ENCODE data around the gene HOXA10. TPM values are rescaled to one million over a fixed set of nuclear protein-coding genes. Genes with fewer than 3 reads are reported as not detected.

Gene HOXA10
- total RNA-seq, 1 donor from 2014 or later = 27.3 TPM

DNA sequence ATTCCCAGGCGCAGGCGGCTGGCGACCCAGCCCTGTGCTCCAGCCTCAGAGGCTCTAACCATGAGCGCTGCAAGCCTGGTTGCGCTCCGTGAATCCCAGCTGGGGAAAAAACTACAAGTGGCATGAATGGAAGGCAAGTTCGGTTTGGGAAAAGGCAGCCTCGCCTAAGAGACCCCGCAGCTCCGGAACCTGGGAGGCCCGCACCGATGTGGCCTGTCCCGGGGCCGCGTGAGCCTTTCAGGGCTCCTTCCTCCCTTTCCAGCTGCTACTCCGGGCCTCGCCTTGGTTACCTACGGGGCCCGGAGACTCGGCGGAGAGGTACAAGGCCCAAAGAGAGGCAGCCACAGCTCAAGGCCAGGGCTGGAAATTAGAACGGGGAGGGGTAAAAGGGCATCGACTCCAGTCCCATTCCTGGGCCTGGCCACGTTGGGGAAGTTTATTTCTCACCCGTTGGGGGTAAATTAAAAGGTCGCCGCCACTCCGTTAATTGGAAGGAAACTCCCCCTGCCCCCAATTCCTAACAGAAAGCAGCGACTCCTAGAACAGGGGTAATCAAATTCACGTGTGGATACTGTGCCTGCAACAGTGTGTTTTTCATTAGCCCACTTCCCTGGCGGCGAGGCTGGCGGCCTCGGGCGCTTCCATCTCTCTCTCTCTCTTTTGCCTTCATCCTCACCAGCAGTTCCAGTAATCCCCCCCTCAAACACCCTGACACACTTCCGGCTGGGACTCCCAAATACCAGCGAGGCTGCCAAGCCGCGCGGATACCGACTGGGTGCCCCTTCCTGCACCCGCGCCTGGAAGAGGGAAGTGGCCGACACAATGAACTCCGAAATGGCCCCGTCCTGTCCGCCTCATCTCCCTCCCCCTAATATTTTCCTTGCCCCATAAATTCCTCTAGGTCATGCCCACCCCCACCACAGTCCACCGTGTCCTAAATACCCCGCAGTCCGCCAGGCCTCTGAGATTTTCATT, 7.3 kb downstream of the HOXA10 start:
- DNase-seq (ENCODE audit: low read depth) = peak; percentile 61

DNA sequence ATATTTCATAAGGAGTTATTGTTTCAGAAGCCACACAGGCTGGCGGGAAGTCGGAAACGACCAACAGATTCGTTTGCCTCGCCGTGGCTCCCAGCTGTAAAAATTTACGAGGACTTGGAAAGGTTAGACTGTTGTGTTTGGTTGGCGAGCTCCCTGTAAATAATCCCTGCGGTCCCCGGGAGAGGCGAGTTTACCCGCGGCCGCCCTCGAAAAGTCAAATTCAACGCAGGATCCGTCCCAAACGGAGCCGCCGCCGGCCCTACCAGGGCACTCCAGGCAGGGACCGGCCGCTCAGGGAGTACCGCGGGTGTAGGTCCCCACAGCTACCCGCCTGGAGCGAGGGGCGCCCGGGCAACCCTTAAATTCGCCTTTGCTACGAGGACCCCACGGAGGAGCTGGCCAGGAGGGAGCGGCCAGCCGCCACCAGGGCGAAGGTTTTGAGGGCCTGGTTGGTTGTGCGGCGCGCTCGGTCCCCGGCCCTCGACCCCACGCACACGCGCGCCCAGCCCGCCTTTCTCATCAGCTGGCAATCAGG, 8.1 kb downstream of the HOXA10 start:
- no peak for DNase-seq (ENCODE audit: low read depth)

DNA sequence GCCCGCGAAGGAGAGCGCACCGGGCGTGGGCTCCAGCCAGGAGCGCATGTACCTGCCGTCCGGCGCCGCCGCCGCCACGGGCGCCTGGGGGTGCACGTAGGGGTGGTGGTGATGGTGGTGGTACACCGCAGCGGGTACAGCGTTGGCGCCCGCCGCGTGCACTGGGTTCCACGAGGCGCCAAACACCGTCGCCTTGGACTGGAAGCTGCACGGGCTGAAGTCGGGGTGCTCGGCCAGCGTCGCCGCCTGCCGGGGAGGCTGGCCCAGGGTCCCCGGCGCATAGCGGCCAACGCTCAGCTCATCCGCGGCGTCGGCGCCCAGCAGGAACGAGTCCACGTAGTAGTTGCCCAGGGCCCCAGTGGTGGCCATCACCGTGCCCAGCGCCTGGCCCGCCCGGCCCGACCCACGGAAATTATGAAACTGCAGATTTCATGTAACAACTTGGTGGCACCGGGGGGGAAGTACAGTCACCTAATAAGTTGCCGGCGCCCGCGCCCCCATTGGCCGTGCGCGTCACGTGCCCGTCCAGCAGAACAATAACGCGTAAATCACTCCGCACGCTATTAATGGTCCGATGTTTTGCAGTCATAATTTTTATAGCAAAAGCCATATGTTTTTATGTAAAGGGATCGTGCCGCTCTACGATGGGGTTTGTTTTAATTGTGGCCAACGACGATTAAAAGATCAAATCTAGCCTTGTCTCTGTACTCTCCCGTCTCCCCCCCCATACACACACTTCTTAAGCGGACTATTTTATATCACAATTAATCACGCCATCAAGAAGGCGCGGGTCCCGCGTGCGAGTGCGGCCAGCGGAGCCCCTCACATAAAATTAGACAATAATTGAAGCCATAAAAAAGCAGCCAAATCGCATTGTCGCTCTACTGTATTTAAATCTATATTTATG, 8.8 kb downstream of the HOXA10 start, which contains the start of gene HOXA9:
HOXA9 (minus strand) TSS at position 449 of the 907 bp plus-strand sequence; CDS start at position 369, 80 bp downstream.
- DNase-seq (ENCODE audit: low read depth) = peak; percentile 80

DNA sequence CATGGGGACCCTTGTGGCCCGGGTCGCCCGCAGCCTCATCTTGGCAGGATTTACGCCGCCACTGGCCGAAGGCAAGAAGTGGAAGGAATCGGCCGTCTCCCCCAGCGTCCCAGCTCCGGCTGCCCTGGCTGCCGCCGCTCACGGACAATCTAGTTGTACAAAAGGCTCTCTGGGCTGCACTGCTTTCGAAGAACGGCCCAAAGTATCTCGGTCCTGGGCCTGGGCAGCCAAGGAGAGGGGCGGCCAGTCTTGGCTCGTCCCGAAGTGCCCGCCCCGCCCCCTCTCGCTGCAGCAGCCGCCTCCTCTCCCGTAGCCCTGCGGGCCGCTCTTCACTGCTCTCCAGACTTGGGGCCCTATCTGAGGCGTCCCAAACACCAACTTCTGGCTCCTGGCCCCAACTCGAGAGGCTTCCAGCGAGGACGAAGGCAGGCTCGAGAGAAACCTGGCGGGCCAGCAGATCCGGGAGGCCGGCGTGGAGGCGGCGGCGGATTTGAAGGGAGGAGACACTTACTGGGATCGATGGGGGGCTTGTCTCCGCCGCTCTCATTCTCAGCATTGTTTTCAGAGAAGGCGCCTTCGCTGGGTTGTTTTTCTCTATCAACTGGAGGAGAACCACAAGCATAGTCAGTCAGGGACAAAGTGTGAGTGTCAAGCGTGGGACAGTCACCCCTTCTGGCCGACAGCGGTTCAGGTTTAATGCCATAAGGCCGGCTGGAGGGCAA, 9.6 kb downstream of the HOXA10 start:
- DNase-seq (ENCODE audit: low read depth) = no peak

DNA sequence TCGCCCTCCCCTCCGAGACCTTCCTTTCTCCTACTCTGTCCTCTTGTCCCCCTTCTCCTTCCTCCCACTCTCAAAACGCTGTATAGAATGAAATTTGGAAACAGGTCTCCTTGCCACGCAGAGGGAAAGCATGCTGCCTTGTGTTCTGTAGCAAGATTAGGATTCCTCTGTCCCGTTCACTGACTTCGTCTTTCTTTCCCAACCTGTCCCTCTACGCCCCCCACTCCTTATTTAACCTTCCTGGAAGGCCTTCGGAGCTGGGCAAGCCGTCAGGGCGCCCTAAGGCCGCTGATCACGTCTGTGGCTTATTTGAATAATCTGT, 10.1 kb downstream of the HOXA10 start:
- no peak for DNase-seq (ENCODE audit: low read depth)

DNA sequence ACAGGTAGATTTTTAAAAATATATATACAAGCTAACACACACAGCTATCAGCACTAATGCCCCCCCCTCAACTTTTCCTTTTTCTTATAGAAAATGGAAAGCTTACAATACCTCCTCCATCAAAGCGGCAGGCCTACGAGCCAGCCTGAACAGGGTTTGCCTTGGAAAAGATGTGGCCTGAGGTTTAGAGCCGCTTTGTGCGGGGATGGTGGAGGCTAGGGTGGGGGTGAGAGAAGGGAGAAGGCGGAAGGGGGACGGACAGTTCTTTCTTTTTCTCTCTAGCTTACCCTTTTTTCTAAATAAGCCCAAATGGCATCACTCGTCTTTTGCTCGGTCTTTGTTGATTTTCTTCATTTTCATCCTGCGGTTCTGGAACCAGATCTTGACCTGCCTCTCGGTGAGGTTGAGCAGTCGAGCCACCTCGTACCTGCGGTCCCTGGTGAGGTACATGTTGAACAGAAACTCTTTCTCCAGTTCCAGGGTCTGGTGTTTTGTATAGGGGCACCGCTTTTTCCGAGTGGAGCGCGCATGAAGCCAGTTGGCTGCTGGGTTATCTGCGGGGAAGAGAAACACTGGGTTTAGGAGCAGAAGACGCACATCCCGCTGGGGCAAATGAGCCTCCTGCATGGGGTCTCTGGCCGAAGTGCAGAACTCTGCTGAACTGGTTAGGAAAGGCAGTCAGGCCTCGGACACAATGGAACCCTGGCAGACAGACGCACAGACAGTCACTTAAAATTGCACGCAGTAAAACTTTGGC, 10.7 kb downstream of the HOXA10 start:
- no peak for DNase-seq (ENCODE audit: low read depth)

DNA sequence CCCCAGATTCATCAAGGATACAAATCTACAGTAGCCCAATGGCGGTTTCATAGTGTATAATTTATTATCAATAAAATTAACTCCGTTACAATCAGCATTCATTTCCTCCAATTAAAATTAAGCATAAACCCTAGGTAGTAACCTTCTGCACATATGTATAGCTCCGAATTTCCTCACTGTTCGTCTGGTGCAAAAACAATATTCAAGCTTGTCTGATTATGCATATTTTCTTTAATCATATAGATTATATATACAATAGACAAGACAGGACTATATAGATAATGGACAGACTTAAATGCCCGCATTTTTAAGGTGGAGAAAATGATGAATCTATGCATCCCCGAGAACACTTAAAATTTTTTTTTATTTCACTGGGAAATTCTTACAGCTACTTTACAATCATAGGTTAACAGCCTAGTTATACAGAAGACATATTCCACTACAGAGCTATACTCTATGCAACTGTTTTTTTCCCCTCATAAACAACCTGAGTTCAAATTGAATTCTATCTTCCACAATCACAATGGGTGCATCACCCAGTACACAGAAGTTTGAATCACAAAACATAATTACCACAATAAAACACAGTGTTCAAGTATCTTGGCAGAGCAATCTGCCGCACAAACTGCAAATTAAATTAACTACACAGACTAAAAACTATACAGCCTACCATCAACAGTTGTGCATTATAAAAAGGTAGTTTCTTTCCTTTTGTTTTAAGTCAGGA, 11.4 kb downstream of the HOXA10 start:
- no peak for DNase-seq (ENCODE audit: low read depth)

DNA sequence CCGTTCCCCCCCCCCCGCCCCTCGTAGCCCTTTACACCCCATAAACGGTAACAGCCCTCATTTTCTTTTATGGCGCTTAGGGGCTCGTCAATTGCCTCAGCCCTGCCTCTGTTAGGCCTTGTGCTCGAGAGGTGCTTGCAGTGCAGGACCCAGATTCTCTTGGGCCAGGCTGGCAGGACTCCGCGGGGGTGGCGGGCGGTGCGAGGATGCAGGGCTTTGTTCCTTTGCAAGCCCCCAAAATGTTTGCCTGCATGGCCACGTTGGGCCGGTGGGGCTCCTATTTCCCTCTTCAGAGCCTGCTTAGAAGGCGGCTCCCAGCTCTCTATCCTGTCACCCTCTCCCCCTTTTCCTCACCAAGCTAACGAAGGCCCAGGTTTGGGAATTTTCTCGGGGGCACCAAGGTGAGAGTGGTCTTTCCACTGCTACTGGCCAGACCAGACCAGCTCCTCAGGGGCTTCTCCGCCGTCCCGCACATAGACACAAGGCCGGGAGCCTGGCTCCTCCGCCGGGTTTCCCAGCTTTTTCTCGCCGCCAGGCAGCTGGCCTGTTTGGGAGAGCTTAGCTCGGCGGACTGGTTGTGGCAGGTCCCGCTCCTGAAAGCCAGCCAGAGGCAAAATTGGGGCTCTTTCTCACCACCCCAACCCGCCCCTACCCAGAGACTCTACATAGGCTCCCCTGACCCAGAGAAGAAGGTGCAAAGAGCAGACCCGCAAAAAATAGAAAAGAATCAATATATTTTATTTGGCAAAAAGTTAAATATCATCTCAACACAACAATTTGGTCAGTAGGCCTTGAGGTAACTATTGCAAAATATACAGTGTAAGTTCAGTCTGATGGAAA, 12.2 kb downstream of the HOXA10 start:
- no peak for DNase-seq (ENCODE audit: low read depth)

DNA sequence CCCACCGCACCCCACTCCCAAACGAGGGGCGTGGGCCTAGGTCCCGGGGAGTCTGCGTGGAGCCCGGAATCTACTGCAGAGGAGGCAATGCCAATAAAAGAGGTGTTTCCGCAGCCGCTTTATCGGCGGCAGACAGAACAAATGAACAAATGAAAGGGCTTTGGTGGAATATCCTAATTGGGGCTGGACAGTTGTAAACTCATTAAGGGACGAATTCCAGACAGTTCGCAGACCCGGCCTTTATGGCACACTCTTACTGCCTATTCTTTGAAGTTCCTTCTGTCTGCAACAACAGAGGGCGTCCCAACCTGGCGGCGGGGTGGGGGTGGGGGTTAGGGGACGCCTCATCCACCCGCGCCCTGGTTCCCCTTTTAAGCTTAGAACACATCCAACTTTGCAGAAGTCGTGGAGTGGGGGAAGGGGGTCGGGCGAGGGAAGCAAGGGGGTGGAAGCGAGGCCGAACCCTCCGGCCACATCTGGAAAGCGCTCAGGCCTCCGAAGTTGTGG, 12.9 kb downstream of the HOXA10 start:
- DNase-seq (ENCODE audit: low read depth) = no peak

DNA sequence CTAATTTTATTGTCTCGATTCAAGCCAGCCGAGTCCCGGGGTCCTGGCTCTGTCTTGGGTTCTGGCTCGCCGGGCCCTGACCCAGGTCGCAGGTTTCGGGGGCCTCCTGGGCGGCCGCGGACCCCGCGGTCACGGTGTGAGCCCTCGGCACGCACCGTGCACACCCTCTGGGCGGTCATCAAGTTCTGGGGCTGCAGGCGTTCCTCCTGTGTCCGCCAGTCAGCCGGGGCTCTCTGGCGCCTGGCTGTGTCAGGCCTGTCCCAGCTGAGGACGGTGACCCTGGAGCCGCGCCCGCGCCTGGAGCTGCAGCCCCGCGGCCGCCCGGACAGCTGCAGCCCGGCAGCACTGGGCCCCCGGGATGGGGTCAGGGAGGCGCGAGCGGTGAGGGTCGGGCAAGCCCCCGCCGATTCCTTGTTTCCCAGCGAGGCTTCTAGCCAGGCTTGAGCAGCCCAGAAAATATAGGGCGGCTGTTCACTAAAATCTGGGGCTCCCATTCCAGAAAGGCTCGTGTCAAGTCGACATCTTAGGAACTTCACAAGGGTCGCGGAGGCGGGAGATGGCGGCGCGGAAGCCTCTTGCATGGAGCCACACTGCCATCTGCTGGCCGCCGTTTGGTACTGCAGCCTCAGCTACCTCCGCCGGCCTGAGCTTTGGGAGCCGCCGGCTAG, 13.4 kb downstream of the HOXA10 start:
- DNase-seq (ENCODE audit: low read depth) = peak; percentile 66

DNA sequence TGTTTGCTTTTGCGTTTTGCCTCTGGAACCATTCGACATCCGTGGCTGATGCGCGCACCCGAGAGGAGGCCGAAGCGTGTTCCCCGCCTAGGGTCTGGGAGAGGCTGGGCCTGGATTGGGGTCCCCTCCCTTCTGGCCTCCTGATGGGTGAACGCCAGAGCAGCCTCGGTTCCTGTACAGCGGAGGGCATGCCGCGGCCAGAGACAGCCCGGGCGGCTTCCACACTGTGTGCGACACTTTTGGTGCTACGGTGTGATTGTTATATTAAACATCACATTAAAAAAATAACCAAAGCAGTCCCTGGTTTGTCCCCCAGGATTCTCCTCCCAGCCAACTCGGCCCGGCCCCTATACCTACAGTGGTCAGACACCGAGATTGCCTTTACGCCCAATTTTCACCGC, 14.0 kb downstream of the HOXA10 start:
- DNase-seq (ENCODE audit: low read depth) = no peak

DNA sequence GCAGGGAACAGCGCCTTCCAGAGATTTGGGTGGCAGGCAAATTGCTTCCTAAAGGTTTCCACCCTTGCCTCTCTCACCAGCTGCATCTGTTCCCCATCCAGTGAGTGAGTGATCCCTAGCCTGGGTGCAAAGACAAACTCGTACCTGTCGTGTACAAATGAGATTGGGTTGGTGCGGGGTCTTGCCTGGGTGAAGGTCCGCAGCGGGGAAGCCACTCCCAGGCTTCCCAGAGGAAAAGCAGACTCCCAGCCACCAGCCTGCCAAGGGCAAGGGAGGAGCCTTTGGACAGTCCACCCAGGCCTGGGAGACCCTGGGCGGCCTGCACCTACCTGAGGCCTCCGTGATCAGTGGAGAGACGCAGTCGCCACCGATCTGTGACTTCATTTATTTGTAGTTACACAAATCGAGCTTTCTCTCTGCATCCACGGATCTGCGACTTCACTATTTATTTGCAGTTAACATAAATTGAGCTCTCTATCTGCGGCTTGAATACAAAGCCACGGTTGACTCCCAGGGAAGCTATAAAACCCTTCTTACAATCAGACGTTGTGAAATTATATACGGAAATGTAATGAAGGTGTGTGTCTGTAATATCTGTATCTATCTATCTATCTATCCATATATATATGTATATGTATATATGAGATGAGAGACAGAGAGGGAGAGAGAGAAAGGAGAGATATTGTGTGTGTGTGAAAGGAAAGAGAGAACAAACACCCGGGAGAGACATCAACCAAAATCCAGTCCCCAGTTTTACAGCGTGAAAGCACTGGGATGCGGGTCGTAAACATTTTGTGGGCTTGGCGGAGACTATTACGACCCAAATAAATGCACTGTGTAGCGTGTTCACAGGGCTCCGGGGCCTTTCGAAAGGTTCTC, 14.6 kb downstream of the HOXA10 start:
- DNase-seq (ENCODE audit: low read depth) = no peak

DNA sequence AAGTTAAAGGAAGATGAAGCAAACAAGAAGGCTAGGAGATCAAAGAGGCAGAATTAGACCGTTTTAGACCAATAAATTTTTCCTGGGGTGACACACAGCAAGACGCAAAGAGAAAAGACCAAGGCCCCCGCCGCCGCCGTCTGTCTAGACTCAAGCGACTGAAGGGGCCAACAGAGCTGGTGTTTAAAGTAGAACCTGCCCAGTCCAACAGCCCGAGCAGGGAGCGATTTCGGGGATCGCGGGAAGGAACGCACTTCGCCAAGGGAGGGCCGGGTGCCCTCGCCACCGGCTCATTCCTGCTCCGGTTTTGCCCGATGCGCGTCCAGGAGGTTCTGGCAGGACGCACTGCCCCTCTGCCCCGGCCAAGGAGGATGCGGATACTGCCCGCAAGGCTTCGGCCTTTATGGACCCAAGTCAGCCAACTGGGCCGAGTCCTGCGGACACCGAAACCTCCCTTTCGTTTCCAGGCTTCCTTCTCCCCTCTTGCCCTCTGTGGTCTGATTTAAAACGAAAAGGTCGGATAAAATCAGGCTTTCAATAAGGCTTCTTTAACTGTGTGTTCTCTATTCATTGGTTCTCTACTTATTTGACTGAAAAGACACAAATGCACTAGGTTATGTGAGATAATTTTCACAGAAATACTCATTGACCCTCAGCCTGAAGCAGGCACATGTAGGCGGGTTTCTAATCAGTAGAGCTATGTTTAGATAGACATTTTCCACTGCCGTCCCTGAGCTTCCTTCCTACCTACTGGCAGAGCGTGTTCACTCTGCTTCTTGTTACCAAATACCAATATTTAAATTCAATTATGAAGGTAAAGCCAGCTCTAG, 15.5 kb downstream of the HOXA10 start:
- no peak for DNase-seq (ENCODE audit: low read depth)

DNA sequence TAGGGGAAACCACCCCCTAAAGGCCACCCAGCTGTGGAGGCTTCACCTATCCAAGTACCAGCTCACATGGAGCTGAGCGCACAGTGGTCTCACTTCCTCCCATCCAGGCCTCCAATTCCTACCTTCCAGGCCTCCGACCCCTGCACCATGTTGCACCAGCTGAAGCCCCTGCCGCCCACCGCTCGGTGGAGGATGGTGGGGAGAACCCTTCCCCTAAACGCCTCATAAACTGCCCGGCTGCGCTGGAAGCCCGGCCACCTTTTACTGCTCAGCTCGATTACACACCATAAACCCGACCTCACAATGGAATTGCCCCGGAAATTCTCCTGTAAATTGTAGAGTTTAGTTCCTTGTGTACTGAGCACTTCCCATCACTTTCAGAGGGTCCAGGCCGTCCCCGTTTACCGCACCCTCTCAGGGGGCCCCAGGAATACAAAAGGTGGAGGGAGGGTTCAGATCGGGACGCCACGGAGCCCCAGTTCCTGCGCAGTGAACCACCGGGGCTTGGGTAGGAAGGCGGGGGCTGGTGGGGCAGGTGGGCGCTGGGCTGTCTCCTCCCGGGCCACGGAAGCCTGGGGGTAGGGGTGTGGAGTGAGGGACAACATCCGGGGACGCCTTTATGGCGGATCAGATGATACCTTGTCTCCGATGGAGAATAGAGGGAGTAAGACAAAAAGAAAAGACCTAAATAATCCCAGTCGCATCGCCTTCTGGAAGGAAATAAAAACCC, 16.3 kb downstream of the HOXA10 start:
- DNase-seq (ENCODE audit: low read depth) = no peak

DNA sequence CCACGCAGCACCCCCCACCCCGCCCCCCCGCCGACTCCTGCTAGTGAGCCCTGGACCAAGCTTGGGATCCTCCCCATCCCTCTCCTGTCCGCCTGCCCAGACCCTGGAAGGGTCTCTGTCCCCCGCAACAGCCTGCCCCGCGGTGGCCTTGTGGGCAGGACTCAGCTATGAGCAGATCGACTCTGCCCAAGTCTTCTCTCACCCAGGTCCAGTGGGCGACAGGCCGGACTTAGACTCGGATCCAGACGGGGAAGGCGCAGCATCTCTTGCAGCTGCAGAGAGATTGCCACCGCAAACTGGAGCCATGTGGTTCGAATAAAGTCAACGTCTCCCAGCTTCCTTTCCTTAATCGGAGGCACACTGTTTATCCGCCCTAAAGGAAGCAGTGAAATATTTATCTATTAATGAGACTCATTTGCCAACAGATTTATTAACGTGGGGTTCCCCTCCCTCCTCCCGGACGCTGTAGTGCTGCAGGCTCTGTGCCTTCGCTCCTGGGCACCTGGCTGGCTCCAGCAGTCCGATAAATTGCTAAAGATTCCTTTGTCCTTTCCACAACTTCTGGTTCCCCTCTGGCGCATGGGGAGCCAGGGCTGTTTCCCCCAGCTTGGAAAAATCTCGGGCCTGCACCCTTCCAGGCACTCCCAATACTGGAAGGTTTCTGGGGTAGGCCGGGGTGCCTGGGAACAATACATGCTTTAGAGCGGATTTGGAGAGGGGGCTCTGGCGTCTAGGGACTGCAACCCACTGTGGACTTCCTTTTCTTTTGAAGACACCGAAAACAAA, 17.0 kb downstream of the HOXA10 start:
- DNase-seq (ENCODE audit: low read depth) = no peak

Data from renal cortical epithelial cell (primary cell).